Ovary (tissue), 9 donors: ENCODE data around the gene FOXC1. TPM values are rescaled to one million over a fixed set of nuclear protein-coding genes. Genes with fewer than 3 reads are reported as not detected.

Experiments used
- DNase-seq, 5 donors: peaks; one replicate each; pipeline ENCODE4 v3.0.0-alpha.2; 2019 to 2020
- H3K27ac ChIP-seq, 2 donors: fragments of 200-600 bp; one replicate each; pipeline versions ENCODE4 v1.5.1 to v1.8.0; 2019 to 2022
- H3K27me3 ChIP-seq: fragments of 200-600 bp; one replicate; pipeline ENCODE4 v1.8.0; 2022
- H3K36me3 ChIP-seq: fragments of 200-600 bp; sonication (generic); one replicate; pipeline ENCODE4 v1.5.1; 2019
- H3K4me1 ChIP-seq: one replicate; pipeline ENCODE4 v1.8.1; 2013; ENCODE audit warnings: mild to moderate bottlenecking, moderate library complexity; ENCODE audit not compliant: insufficient read depth
- H3K4me3 ChIP-seq: fragments of 200-600 bp; sonication (generic); one replicate; pipeline ENCODE4 v1.5.1; 2017
- H3K9me3 ChIP-seq, 2 donors: fragments of 200-600 bp in 1 of 2; sonication (generic) in 1 of 2; one replicate each; pipeline versions ENCODE4 v1.5.1 to v1.8.1; 2013 to 2019; ENCODE audit warnings: mild to moderate bottlenecking in 1 of 2, moderate library complexity in 1 of 2
- EP300 ChIP-seq: sonication (generic); formaldehyde crosslinking; IDR thresholded peaks from one replicate; pipeline ENCODE4 v1.6.1; 2017; ENCODE audit warnings: antibody characterized with exemption
- POLR2A ChIP-seq: fragments of 450-650 bp; IDR thresholded peaks from one replicate; pipeline ENCODE4 v1.6.1; 2017; ENCODE audit warnings: antibody characterized with exemption, mild to moderate bottlenecking, moderate library complexity
- WGBS, 3 donors: extraction: QIAGEN DNeasy Blood & Tissue Kit in 1 of 3; methylation state at CpG; one replicate each; pipeline versions ENCODE4 v1.1.5 to v1.1.7; 2013 to 2017; 5-methylcytosine and 5-hydroxymethylcytosine counted together
- intact Hi-C, 4 donors: fragments of 100-400 bp; cut with DNase I; formaldehyde crosslinking; loops; one replicate each; pipeline versions ENCODE4 v1.11.0 to v1.15.1; 2022 to 2023
- polyA plus RNA-seq, 2 donors: library from polyadenylated mRNA; stranded (reverse); fragments of 200-250 nt in 1 of 2; fragments of 350-450 nt in 1 of 2; fragmentation: Illumina TruSeq in 1 of 2; extraction: RNeasy Lipid Tissue Mini Kit (QIAGEN cat#74804) in 1 of 2; gene quantifications; one replicate each; pipeline ENCODE4 v1.2.3, GENCODE V29; 2013 to 2014
- total RNA-seq, 7 donors: library from RNA; depleted of rRNA in 2 of 7; stranded (reverse); fragments of >200 nt in 2 of 7; fragmentation: NEBNext Ultra II Directional in 3 of 7; extraction: Animal tissue kit (Norgen Biotek cat#: 25700) in 3 of 7; gene quantifications; one replicate each; pipeline versions ENCODE4 v1.1.0 to v1.2.4, GENCODE V29; 2016 to 2023
- TF ChIP-seq, protein P1 (sequence below), 3 donors: fragments of 450-650 bp in 2 of 3; fragments of 200-600 bp in 1 of 3; IDR thresholded peaks; one replicate each; pipeline versions ENCODE4 v1.5.1 to v1.8.0; 2016 to 2022; ENCODE audit warnings: antibody characterized with exemption in 3 of 3, mild to moderate bottlenecking in 1 of 3
- donor health status: DM: no; HTN: no; CAD: no; lungs with moderate emphysema.
- donor health status: DM: no; HTN: no; CAD: no.
- donor health status: Bipolar disorder and iron deficiency.
- donor health status: DM: yes; HTN: yes; CAD: no.
- donor health status: DM: no; HTN: no; CAD: no.
- donor health status: DM: yes; HTN: yes; CAD: no.

Gene FOXC1
- total and polyA plus RNA-seq, 9 donors = 4.3 to 21.2 (median 6.5) TPM

DNA sequence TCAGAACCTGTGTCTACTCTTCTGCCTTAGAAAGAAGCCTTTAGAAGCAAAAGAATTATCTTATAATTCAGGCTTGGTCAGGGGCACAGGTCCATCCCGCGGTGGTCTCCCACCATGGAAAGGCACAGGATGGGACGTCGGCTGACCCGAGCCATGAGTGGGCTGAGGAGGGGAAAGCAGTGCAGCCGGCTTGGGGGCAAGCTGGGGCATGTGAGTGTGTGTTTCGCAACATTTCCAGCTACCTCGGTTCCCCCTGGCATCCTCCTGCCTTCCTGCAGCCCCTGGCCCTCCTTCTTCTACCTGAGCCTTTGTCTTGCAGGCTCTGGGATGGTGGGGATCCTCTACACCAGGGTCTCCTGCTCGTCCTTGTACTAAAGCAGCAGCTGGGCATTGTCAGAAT is 29.1 kb upstream of the FOXC1 start:
- no peak overlapping the region for H3K27ac ChIP-seq
- intact Hi-C loops = no loop called here
- no peaks in the 10 kb centered on the region for H3K27me3 ChIP-seq
- no peaks in the 10 kb centered on the region for H3K4me1 ChIP-seq
- no peaks in the 10 kb centered on the region for H3K9me3 ChIP-seq
- TF ChIP-seq, protein P1, sequence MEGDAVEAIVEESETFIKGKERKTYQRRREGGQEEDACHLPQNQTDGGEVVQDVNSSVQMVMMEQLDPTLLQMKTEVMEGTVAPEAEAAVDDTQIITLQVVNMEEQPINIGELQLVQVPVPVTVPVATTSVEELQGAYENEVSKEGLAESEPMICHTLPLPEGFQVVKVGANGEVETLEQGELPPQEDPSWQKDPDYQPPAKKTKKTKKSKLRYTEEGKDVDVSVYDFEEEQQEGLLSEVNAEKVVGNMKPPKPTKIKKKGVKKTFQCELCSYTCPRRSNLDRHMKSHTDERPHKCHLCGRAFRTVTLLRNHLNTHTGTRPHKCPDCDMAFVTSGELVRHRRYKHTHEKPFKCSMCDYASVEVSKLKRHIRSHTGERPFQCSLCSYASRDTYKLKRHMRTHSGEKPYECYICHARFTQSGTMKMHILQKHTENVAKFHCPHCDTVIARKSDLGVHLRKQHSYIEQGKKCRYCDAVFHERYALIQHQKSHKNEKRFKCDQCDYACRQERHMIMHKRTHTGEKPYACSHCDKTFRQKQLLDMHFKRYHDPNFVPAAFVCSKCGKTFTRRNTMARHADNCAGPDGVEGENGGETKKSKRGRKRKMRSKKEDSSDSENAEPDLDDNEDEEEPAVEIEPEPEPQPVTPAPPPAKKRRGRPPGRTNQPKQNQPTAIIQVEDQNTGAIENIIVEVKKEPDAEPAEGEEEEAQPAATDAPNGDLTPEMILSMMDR (IDR thresholded peaks at IDR 0.05) = no peak
- TF ChIP-seq POLR2A (no peak), EP300 (no peak)
- H3K4me3 ChIP-seq = no peak overlapping the region
- H3K36me3 ChIP-seq = no peaks in the 10 kb centered on the region
- DNase-seq = no peak
- WGBS, 3 donors = 77 to 82% (median 79%) methylated on average over 9 of the region's 9 CpGs

DNA sequence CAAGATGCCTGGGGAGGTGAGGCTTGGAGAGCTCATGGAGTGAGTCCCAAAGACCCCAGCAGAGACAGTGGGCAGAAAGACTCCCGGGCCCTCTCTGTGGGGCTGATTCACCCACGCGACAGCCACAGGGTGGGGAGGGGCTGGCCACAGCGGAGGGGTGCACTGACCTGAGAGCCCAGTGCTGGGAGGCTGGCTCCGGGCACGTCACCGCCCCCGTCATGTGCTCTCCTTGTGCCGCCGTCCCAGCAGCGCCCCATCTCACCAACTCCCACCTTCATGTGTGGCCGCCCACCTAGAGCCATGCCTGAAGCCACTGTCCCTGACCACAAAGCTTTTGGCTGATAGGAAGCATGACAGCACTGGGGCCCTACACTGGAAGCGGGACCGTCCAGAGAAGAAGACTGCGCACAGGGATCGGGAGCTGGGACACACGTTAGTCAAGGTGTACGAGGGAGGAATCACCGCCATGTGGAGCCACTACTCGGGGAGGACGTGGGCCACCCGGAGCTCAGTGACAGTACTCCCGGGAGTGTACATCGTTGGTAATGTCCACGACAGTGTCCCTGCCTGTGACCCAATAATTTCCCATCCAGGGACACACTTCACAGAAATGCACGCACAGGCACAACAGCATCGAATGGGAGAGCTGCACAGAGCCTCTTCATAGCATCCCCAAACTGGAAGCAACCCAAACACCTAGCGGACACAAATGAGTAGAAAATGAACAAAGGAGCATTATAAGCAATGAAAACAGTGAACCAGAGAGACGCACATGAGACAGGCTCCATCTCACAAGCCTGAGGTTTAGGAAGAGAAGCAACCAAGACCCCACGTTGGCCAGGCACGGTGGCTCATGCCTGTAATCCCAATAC is 28.4 kb upstream of the FOXC1 start:
- no peak for DNase-seq
- no peaks in the 10 kb centered on the region for H3K27me3 ChIP-seq
- no peak overlapping the region for H3K27ac ChIP-seq
- WGBS, 3 donors = 88 to 93% (median 89%) methylated on average over 31 of the region's 31 CpGs
- intact Hi-C loops = no loop called here
- H3K9me3 ChIP-seq = no peaks in the 10 kb centered on the region
- TF ChIP-seq POLR2A (no peak), EP300 (no peak)
- TF ChIP-seq, protein P1 (IDR thresholded peaks at IDR 0.05) = no peak
- no peaks in the 10 kb centered on the region for H3K36me3 ChIP-seq
- H3K4me3 ChIP-seq = no peak overlapping the region
- no peaks in the 10 kb centered on the region for H3K4me1 ChIP-seq

DNA sequence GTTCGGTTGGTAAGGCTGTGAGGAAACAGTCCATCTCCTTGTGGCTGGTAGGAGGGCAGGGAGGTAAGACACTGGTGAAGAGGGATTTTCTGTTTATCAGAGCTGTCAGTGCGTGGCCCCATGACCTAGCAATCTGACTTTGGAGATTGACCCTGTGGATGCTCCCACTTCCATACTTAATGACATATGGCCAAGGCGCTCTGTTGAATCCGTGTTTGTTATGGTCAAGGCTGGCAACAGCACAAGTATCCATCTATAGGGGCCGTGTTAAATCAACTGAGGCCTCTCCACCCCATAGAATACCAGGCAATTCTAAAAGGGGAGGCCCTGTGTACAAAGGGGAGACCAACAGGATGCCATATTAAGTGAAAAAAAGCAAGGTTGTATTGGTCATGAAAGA is 25.6 kb upstream of the FOXC1 start:
- Histone ChIP-seq H3K27ac (no peak overlapping the region), H3K36me3 (no peaks in the 10 kb centered on the region), H3K4me3 (no peak overlapping the region), H3K9me3 (no peaks in the 10 kb centered on the region), H3K27me3 (no peaks in the 10 kb centered on the region), H3K4me1 (no peaks in the 10 kb centered on the region)
- TF ChIP-seq POLR2A (no peak), EP300 (no peak)
- TF ChIP-seq, protein P1 (IDR thresholded peaks at IDR 0.05) = no peak
- 78 to 90% (median 83%) methylated on average over 5 of the region's 5 CpGs for WGBS, 3 donors
- no peak for DNase-seq
- intact Hi-C loops = no loop called here

DNA sequence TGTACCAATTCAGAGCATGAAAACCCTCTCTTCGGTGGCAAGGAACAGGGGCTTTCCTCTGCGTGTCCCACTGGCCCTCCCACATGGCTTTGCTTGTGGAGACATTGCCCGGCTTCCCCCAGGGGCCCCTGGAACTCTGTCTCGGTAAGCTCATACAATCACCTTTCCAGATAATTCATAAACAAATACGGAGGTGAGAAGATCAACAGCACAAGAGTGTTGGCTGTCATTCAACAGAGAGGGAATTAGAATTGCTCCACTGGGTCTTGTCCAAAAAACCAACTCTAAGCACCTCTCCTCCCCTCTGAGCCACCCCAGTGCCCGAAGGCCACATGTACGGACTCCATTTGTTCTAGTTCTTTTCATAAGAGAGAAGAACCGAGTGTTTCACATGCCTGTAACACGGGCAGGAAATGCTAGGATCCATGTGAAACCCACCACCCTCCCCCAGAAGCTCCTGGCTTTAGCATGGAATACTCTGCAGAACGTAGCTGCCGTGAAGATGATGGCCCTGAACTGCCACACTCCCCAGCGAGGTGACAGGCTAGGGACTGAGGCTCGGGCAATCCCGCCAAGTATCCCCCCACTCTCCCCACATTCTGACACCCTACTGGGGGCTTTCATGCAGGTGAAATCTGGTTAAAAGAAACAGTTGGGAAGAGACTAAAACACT is 24.6 kb upstream of the FOXC1 start:
- no peak for DNase-seq
- no peaks in the 10 kb centered on the region for H3K9me3 ChIP-seq

More for the DNA sequence above, 24.6 kb upstream of the FOXC1 start:
- H3K27ac ChIP-seq = no peak overlapping the region
- H3K4me3 ChIP-seq = no peak overlapping the region
- TF ChIP-seq POLR2A = no peak
- no peak for TF ChIP-seq EP300
- TF ChIP-seq, protein P1 (IDR thresholded peaks at IDR 0.05) = no peak
- intact Hi-C loops = no loop called here
- 83 to 86% (median 84%) methylated on average over 14 of the region's 14 CpGs for WGBS, 3 donors
- H3K27me3 ChIP-seq = no peaks in the 10 kb centered on the region
- no peaks in the 10 kb centered on the region for H3K36me3 ChIP-seq
- H3K4me1 ChIP-seq = no peaks in the 10 kb centered on the region
